ENCODE results near the gene LIMS2.

The LIMS2 gene

GRCh38 chr2:127688405-127688804, 13.1 kb upstream of the LIMS2 start:
- no peaks in the 10 kb centered on the region for H3K27me3 ChIP-seq (ENCODE audit: insufficient read depth, insufficient read length)
- no peak for DNase-seq (ENCODE audit: low read depth, low spot score)
- no peak for TF ChIP-seq YY1 (IDR thresholded peaks at IDR 0.05; ENCODE audit: insufficient read depth, insufficient read length)
- H3K9ac ChIP-seq (ENCODE audit: insufficient read length, low read depth): no peak overlapping the region
- no peak overlapping the region for H3K4me3 ChIP-seq (ENCODE audit: insufficient read length, low read depth)
- H3K9me3 ChIP-seq (ENCODE audit: insufficient read depth, low read length): peaks cover 45% of the 10 kb centered on the region
- H3K36me3 ChIP-seq (ENCODE audit: insufficient read depth, insufficient read length, low read length): no peaks in the 10 kb centered on the region
- H3K4me1 ChIP-seq (ENCODE audit: insufficient read depth, insufficient read length): peaks cover 4% of the 10 kb centered on the region

DNA sequence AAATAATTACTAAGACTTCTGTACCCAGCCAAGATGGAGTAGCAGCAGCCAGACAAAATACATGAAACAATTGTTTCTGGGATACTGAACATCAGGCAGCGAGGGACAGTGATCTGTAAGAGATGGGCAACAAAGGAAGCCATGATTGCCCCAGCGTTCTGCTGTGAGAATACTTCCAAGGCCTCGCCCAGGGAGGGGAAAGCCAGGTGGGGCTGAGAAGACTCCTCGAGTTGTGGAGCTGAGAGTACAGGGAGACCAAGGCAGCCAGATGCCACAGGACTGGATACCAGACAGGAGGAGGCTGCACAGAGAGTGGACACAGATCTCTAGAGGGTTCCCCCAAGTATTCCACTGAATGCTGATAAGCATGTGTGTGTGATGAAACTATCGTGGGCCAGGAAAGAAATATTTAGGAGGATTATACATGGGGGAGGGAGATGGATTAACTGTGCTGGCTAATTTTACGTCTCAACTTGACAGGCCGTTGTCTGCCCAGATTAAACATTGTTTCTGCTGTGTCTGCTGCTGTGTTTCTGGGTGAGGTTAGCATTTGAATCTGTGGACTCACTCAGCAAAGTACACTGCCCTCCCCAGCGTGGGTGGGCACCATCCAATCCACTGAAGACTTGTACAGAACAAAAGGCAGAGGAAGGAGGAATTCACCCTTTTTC, 10.2 kb upstream of the LIMS2 start:
- Histone ChIP-seq H3K4me1 (ENCODE audit: insufficient read depth, insufficient read length) (peaks cover 4% of the 10 kb centered on the region), H3K9ac (ENCODE audit: insufficient read length, low read depth) (no peak overlapping the region), H3K9me3 (ENCODE audit: insufficient read depth, low read length) (peaks cover 28% of the 10 kb centered on the region), H3K36me3 (ENCODE audit: insufficient read depth, insufficient read length, low read length) (no peaks in the 10 kb centered on the region), H3K4me3 (ENCODE audit: insufficient read length, low read depth) (no peak overlapping the region), H3K27me3 (ENCODE audit: insufficient read depth, insufficient read length) (no peaks in the 10 kb centered on the region)
- DNase-seq (ENCODE audit: low read depth, low spot score): no peak
- TF ChIP-seq ZNF274 (IDR thresholded peaks at IDR 0.05; ENCODE audit: low read depth, low read length) (no peak), SUZ12 (IDR thresholded peaks at IDR 0.05; ENCODE audit: extremely low read depth, insufficient read depth, insufficient read length) (no peak), YY1 (IDR thresholded peaks at IDR 0.05; ENCODE audit: insufficient read depth, insufficient read length) (no peak)

DNA sequence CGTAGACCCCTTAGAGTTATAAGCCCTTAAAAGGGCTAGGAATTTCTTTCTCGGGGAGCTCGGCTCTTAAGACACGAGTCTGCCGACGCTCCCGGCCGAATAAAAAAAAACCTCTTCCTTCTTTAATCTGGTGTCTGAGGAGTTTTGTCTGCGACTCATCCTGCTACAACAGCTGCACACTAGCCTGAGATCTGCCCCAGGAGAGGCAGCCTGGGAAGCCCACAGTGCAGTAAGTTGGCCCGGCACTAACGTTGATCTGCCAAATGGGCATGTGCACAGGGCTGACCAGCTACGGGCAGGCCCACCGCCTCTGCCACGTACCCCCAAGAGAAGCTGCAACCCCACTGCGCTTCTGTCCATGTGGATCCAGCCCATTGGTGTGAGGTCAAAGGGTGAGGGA, 8.4 kb upstream of the LIMS2 start:
- Histone ChIP-seq H3K27me3 (ENCODE audit: insufficient read depth, insufficient read length) (peaks cover 6% of the 10 kb centered on the region), H3K4me1 (ENCODE audit: insufficient read depth, insufficient read length) (peaks cover 4% of the 10 kb centered on the region), H3K9me3 (ENCODE audit: insufficient read depth, low read length) (peaks cover 10% of the 10 kb centered on the region), H3K9ac (ENCODE audit: insufficient read length, low read depth) (peak overlapping the region; percentile 50), H3K4me3 (ENCODE audit: insufficient read length, low read depth) (no peak overlapping the region), H3K36me3 (ENCODE audit: insufficient read depth, insufficient read length, low read length) (no peaks in the 10 kb centered on the region)
- TF ChIP-seq SUZ12 (IDR thresholded peaks at IDR 0.05; ENCODE audit: extremely low read depth, insufficient read depth, insufficient read length) (no peak), ZNF274 (IDR thresholded peaks at IDR 0.05; ENCODE audit: low read depth, low read length) (no peak), YY1 (IDR thresholded peaks at IDR 0.05; ENCODE audit: insufficient read depth, insufficient read length) (no peak)
- DNase-seq (ENCODE audit: low read depth, low spot score): no peak

DNA sequence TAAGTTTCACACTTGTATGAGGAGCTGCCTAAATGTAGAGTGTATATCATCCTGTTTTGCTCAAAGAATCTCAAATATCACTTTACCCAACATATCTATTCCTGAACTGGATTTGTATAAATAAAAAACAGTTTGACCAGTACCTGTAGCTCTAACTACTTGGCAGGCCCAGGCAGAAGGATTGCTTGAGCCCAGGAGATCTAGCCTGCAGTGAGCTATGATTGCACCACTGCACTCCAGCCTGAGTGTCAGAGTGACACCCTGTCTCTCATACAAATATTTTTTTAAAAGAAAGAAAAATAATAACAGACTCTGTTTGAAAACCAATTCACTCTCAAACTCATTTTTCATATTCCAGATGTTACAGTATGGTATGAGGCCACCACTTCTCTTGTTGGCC, 7.7 kb upstream of the LIMS2 start:
- peaks cover 13% of the 10 kb centered on the region for H3K27me3 ChIP-seq (ENCODE audit: insufficient read depth, insufficient read length)
- no peaks in the 10 kb centered on the region for H3K36me3 ChIP-seq (ENCODE audit: insufficient read depth, insufficient read length, low read length)
- peaks cover 3% of the 10 kb centered on the region; the same call in 1 of the 2 replicates for H3K9me3 ChIP-seq (ENCODE audit: insufficient read depth, low read length)
- no peak overlapping the region for H3K9ac ChIP-seq (ENCODE audit: insufficient read length, low read depth)
- H3K4me3 ChIP-seq (ENCODE audit: insufficient read length, low read depth): no peak overlapping the region
- peaks cover 4% of the 10 kb centered on the region for H3K4me1 ChIP-seq (ENCODE audit: insufficient read depth, insufficient read length)
- DNase-seq (ENCODE audit: low read depth, low spot score): no peak
- TF ChIP-seq YY1 (IDR thresholded peaks at IDR 0.05; ENCODE audit: insufficient read depth, insufficient read length) (no peak), SUZ12 (IDR thresholded peaks at IDR 0.05; ENCODE audit: extremely low read depth, insufficient read depth, insufficient read length) (no peak), ZNF274 (IDR thresholded peaks at IDR 0.05; ENCODE audit: low read depth, low read length) (no peak)

GRCh38 chr2:127681976-127682857, 6.9 kb upstream of the LIMS2 start:
- no peak for TF ChIP-seq SUZ12 (IDR thresholded peaks at IDR 0.05; ENCODE audit: extremely low read depth, insufficient read depth, insufficient read length)
- no peak for TF ChIP-seq ZNF274 (IDR thresholded peaks at IDR 0.05; ENCODE audit: low read depth, low read length)
- TF ChIP-seq YY1 (IDR thresholded peaks at IDR 0.05; ENCODE audit: insufficient read depth, insufficient read length): no peak
- Histone ChIP-seq H3K9me3 (ENCODE audit: insufficient read depth, low read length) (no peaks in the 10 kb centered on the region), H3K36me3 (ENCODE audit: insufficient read depth, insufficient read length, low read length) (no peaks in the 10 kb centered on the region), H3K4me1 (ENCODE audit: insufficient read depth, insufficient read length) (peaks cover 4% of the 10 kb centered on the region), H3K27me3 (ENCODE audit: insufficient read depth, insufficient read length) (peaks cover 21% of the 10 kb centered on the region), H3K9ac (ENCODE audit: insufficient read length, low read depth) (no peak overlapping the region), H3K4me3 (ENCODE audit: insufficient read length, low read depth) (no peak overlapping the region)
- DNase-seq (ENCODE audit: low read depth, low spot score): no peak

DNA sequence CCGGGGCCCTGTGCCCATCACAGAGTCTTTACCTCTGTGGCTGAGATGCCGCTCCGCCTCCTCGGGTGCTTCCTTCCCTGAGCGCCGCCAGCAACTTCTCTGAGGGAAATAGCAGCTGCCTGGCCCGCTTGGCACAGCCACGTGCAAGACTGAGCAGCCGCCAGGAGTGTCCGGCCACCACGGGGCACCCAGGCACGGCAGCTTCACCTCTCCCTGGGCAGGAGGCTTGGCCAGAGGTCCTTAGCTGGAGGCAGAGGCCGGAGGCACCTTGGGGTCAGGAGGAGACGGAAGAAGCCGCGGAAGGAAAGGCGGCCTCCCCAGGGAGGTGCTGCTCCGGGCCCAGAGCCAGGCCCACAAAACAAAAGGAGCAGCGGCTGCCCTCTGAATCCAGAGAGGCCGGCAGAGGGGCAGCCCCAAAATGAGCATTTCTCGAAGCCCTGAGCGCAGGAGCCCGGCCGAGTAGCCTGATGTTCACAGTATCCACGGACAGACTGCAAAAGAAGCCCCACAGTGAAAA, 6.0 kb upstream of the LIMS2 start:
- H3K4me3 ChIP-seq (ENCODE audit: insufficient read length, low read depth): no peak overlapping the region

DNA sequence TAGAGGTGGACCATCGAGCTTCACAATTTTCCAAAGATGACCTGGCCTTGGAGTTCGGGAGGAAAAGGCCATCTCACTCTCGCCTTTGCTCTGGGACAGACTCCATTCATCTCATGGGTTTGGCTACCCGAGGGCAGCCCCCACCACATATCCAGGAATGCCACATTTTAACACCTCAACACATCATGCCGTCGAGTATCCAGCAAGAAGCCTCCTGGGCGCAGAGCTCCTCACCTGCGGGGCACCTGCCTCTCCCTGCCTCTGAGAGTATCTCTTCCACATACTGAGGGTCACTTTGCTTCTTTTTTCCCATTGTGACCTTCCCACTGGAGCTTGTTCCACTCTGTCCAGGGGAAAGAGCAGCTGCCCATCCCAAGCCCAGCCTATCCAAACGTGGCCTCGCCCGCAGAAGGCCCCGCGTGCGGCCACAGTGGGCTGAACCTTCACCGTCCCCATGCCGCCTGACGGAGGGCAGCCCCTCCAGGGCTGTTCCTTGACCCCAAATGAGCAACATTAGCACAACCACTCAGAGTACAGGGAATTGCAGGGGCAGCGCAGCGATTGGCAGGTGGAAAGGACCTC, 5.5 kb upstream of the LIMS2 start:
- Histone ChIP-seq H3K36me3 (ENCODE audit: insufficient read depth, insufficient read length, low read length) (no peaks in the 10 kb centered on the region), H3K27me3 (ENCODE audit: insufficient read depth, insufficient read length) (peaks cover 35% of the 10 kb centered on the region), H3K4me3 (ENCODE audit: insufficient read length, low read depth) (no peak overlapping the region), H3K9ac (ENCODE audit: insufficient read length, low read depth) (no peak overlapping the region), H3K4me1 (ENCODE audit: insufficient read depth, insufficient read length) (peaks cover 4% of the 10 kb centered on the region), H3K9me3 (ENCODE audit: insufficient read depth, low read length) (no peaks in the 10 kb centered on the region)
- no peak for DNase-seq (ENCODE audit: low read depth, low spot score)
- TF ChIP-seq ZNF274 (IDR thresholded peaks at IDR 0.05; ENCODE audit: low read depth, low read length) (no peak), SUZ12 (IDR thresholded peaks at IDR 0.05; ENCODE audit: extremely low read depth, insufficient read depth, insufficient read length) (no peak), YY1 (IDR thresholded peaks at IDR 0.05; ENCODE audit: insufficient read depth, insufficient read length) (no peak)

More for the DNA sequence above, 6.0 kb upstream of the LIMS2 start:
- no peaks in the 10 kb centered on the region for H3K36me3 ChIP-seq (ENCODE audit: insufficient read depth, insufficient read length, low read length)
- H3K4me1 ChIP-seq (ENCODE audit: insufficient read depth, insufficient read length): peaks cover 4% of the 10 kb centered on the region
- no peak overlapping the region for H3K9ac ChIP-seq (ENCODE audit: insufficient read length, low read depth)
- no peak for DNase-seq (ENCODE audit: low read depth, low spot score)
- H3K27me3 ChIP-seq (ENCODE audit: insufficient read depth, insufficient read length): peaks cover 30% of the 10 kb centered on the region
- TF ChIP-seq ZNF274 (IDR thresholded peaks at IDR 0.05; ENCODE audit: low read depth, low read length): no peak
- TF ChIP-seq SUZ12 (IDR thresholded peaks at IDR 0.05; ENCODE audit: extremely low read depth, insufficient read depth, insufficient read length): no peak
- TF ChIP-seq YY1 (IDR thresholded peaks at IDR 0.05; ENCODE audit: insufficient read depth, insufficient read length): no peak
- no peaks in the 10 kb centered on the region for H3K9me3 ChIP-seq (ENCODE audit: insufficient read depth, low read length)

Data from NT2/D1 (cell line).